ENCODE data around the gene TEKT2.

TEKT2 gene

DNA sequence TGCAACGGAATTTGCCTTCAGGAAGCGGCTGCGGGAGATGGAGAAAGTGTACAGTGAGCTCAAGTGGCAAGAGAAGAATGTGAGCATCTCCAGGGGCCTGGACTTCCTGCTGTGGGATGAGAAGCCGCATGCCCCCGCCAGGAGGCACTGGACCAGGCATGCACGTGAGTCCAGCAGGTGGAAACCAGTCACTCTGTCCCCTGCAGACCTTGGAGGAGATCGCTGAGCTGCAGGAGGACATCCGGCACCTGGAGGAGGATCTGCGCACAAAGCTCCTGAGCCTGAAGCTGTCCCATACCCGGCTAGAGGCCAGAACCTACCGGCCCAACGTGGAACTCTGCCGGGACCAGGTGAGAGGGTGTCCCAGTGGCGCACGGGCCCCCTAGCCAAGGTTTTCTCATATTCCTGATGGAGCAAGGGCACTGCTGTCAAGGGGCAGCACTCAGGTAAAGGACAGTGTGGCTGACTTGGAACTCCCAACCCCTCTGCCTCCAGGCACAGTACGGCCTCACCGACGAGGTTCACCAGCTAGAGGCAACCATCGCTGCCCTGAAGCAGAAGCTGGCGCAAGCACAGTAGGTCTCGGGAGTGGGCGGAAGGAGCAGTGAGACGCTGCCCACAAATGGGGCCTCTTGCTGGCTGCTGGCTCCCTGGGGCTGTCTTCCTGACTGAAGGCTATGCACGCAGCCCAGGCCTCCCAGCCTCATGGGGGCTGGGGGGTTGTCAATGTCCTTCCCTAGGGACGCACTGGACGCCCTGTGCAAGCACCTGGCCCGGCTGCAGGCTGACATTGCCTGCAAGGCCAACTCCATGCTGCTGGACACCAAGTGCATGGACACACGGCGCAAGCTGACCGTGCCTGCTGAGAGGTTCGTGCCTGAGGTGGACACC lies 3.6 kb downstream of the TEKT2 start:
- DNase-seq = no peak

DNA sequence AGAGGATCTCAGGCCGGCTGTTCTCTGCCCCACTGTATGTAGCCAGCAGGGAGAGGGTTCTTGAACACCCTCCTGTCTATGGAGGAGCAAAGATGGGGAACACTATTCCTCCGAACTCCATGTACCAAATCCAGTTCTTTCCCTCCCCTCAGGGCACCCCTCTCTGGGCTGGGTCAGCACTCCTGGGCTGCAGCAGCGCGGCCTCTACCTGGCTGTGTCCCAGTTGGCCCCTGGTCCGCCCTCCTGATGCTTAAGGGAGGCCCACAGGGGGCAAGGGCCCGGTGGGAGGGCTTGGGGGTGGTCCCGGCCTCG lies 4.3 kb downstream of the TEKT2 start:
- DNase-seq = no peak

GRCh38 chr1:36088577-36089392 lies 4.9 kb downstream of the TEKT2 start, which contains the start of gene ADPRS:
Gene ADPRS (plus strand): TSS chr1:36088892. CDS start chr1:36088905, 13 bp downstream.
- peak; percentile 96 for DNase-seq

- DNase-seq = no peak
Measured at GRCh38 chr1:36089393-36090121, 5.7 kb downstream of the TEKT2 start.

GRCh38 chr1:36091141-36091540 lies 7.2 kb downstream of the TEKT2 start:
- DNase-seq = no peak

GRCh38 chr1:36091698-36092097 lies 7.8 kb downstream of the TEKT2 start:
- DNase-seq = no peak

DNA sequence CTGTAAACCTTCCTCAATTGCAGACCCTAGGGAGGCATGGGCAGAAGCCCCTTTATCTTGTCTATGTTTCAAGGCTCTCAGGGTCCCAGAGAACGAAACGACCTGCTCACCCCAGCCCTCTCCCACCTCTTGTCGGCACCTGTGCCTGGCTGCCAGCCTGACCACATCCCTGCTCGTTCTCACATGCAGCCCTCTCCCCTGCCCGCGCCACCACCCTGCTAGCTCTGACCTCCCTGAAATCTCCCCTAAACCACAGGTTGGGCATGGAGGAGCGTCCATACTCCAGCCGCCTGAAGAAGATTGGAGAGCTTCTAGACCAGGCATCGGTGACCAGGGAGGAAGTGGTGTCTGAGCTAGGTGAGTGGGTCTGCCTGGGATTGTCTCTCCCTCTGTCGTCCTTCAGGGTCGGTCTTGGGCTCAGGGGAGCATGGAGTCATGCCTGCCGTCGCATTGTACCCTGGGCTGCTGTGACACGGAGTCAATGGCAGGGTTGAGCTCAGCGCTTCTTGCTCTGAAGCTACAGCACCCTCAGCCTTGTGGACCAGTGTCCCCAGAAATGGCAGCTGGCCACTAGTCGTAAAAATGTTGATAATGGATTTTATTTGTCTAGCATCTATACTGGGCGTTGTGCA lies 8.4 kb downstream of the TEKT2 start:
- no peak for DNase-seq

GRCh38 chr1:36092798-36093185 lies 8.9 kb downstream of the TEKT2 start:
- DNase-seq = no peak

DNA sequence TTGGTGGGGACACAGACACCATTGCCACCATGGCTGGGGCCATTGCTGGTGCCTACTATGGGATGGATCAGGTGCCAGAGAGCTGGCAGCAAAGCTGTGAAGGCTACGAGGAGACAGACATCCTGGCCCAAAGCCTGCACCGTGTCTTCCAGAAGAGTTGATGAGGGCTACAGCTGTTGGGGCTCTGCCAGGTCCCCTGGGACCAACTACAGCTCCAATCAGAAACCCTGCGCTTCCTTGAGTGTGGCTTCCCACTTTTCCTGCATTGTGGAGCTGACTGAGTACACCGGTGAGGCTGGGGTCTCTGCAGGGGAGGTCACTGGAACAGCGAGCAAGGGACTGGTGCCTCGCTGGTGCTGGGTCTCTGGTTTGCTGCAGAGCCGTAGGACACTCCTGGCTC lies 9.3 kb downstream of the TEKT2 start:
- DNase-seq = no peak

- DNase-seq = no peak
Measured at GRCh38 chr1:36093929-36094328, 10.0 kb downstream of the TEKT2 start.

GRCh38 chr1:36094621-36095061 lies 10.7 kb downstream of the TEKT2 start:
- no peak for DNase-seq

DNA sequence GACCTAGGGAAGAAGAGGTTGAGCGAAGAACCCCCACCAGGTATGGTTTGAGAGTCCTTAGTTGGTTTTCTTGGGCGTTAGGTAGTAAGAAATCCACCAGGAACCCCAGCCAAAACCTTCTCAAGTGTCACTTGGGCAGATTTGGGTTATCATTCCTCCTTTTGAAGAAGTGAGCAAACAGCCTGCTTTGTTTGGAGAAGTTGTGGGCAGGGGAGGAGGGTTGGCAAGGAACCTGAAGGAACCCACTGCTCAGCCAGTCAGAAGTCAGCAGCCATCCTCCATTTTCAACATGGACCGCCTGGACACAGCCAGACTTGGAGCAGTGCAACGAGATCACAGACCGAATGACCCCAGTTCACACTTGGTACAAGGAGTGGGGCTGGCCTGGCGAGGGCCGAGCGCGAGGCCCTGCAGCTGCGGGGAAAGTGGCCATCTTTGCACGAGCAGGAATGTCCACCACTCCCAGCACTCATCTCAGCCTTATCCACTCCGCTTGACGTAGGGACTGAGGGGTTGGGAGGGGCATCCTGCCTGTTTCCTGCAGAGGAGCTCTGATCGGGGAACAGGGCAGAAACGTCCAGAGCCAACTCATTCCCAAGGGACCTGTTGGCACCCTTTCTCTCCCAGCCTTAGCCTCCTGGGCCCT lies 12.0 kb downstream of the TEKT2 start:
- DNase-seq = no peak

- DNase-seq = no peak
Measured at GRCh38 chr1:36096500-36097432, 12.9 kb downstream of the TEKT2 start.

- DNase-seq = no peak
Measured at GRCh38 chr1:36097693-36098585, 14.0 kb downstream of the TEKT2 start.

GRCh38 chr1:36098650-36099365 lies 14.9 kb downstream of the TEKT2 start:
- no peak for DNase-seq

DNA sequence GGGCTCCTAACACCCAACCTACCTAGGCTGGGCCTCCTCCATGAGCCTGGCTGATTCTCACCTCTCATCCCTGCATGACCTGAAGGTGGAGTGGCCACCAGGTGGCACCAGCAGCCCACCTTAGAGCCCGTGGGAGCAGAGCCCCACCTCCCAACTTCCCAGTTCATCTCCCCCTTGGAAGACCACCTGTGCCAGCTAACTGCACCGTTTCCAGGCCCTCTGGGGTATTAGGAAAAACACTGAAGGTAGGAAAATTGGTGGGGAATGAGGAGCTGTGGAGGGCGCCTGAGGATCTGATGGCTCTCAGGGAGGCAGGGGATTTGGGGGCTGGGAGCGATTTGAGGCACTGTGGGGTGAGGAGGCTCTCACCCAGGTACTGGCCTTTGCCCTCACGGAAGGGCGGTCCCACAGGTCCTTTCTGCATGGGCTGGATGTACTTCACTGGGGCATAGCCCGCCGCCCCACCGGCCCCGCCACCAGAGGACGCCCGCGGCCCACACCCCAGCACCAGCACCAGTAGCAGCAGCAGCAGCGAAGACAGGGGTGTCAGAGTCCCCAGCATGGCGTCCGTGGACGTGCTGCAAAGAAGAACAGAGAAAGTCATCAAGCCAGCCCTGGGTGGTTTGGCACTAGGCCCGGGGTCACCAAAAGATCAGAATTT lies 15.9 kb downstream of the TEKT2 start:
- DNase-seq = peak; percentile 86

GRCh38 chr1:36100376-36100775 lies 16.5 kb downstream of the TEKT2 start:
- DNase-seq = no peak

- no peak for DNase-seq
Measured at GRCh38 chr1:36101546-36101945, 17.7 kb downstream of the TEKT2 start.

- no peak for DNase-seq
Measured at GRCh38 chr1:36106269-36106668, 22.4 kb downstream of the TEKT2 start.

Data from retina (tissue), 1 donor.